Stimulated activated naive CD4-positive, alpha-beta T cell treated with Interleukin-2 at 50 U/mL for 16 hours (primary cell): ENCODE measurements around the gene BDKRB2.

ENCODE experiments used
- DNase-seq: peaks from one replicate; lab custom pipeline; 2025; lab: John Stamatoyannopoulos, UW

The BDKRB2 gene

GRCh38 chr14:96204151-96205058, at the start of gene BDKRB2:
TSS of gene BDKRB2 (plus strand) at chr14:96204839. CDS start at chr14:96237108, 32,269 bp downstream.
- DNase-seq = no peak

DNA sequence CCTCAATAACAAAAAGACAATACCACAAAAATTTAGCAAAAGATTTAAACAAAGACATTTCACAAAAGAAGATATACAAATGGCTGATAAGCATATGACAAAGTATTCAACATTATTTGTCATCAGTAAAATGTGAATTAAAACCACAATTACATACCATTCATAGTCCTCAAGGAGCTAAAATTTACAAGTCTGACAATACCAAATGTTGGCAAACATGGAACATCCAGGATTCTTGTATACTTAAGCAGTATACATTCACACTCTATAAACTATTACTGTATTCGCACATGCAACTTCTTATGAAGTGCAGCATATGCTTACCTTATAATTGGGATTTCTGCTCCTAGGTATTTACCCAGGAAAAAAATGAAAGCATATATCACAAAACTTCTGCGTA, 49.7 kb upstream of the BDKRB2 start:
- no peak for DNase-seq

DNA sequence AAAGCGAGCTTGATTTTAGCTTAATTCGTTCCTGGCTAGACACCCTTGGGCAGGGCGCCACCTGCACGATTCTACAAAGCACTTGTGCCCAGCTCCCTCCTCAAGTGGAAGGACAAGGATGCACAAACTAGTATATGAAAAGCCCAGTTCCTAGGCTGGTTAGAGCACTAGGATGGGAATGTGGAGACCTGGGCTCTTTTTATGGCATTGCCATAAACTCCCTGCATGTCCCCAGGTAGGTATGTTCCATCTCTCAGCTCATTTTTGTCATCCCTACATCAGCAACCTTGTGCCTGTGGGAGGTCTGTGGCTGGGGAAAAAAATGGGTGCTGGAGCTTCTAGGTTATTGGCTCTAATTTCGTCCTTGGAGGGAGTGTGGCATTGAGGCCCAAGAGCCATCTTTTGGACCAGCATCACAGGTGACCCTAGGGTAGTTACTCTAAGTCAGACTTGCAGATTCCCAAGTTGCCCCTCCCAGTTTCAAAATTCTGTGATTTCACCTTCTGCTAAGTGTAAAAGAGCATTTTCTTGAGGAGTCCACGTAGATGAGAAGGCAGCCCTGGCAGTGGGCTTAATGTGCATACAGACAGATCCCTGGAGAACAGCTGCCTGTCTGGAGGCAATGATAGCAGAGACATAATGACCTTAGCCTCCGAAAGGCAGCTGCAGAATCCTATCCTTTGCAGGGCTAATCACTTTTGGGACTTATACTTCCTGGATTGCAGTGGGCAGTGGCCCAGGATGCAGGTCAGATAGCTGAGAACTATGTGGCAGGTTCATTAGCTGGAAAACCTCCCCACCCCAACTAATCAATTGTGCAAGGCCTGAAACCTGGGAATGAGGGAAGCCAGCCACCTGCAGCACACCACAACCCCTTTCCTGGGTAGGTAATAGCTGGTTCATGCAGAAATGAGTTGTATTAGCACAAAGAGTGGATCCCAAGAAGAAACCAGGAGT, 47.6 kb upstream of the BDKRB2 start:
- no peak for DNase-seq

GRCh38 chr14:96158735-96159134, 45.9 kb upstream of the BDKRB2 start:
- no peak for DNase-seq

DNA sequence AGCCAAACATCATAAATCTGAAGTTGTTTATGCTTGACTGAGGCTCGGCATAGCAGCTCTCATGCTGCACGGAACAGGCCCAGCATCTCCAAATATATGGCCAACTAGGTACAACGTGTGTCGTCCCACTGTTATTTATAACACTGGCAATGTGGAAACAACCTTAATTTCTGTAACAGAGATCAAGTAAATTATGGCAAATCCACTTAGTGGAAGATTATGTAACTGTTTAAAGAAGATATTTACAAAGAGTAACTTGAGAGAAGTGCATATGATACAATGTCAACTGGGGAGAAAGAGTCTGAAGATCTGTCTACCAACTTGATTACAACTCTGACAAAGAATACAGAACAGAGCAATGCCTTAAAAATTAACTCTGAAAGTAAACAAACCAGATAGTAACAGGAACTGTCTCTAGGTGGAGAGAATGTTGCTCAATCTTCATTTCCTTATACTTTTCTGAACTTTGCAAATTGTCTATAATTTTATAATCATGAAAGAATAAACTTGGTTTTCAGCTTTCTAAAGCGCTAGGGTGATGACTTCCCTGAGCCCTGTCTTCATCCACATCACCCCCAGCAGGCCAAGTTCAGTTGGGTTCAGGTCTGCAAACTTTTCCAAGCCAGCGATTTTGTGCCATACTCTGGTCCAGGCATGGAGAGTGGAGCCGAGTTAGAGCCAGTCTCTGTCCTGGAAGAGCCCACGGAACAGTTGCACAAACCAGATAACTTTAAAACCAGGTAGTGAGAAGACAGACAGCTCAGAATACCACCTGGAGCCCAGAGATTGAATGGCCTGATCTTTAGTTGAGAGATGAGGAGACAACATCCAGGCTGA, 44.3 kb upstream of the BDKRB2 start:
- no peak for DNase-seq

DNA sequence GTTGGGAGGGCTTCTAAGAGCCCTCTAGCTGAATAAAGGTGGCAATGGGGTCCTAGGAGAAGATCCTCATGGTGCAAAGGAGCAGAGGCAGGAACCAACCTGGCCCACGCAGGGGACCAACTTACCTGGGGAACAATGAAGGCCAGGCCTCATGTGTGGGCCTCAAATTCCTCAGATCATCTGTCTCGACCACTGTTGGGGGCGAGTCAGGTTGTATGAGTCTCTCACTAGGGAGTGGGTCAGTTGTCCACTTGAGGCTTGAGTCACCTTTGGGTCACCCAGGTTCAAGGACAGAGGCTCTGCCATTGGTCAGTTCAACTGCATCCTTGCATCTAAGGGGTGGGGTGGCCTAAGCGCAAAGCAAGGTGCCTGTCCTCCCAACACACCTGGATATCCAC, 43.7 kb upstream of the BDKRB2 start:
- no peak for DNase-seq

- DNase-seq = no peak
Observed at GRCh38 chr14:96161636-96162035, 43.0 kb upstream of the BDKRB2 start.

GRCh38 chr14:96162265-96162664, 42.4 kb upstream of the BDKRB2 start:
- no peak for DNase-seq

DNA sequence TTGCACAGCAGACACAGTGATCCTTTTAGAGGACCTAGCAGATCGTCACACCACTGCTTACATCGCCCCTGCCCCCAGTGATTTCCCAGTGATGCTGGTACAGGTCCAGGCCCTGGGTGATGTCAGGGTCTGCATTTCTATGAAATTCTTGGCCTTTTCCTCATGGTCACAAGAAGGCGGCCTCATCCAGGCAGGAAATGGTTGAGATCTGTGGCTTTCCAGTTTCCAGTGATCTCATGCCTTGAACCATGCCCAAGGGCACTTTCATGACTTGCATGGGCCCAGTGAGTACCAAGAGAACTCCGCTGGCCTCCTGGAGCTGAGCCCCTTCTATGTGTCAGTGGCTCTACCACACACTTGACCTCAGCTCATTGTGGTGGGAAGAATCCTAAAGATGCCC, 41.9 kb upstream of the BDKRB2 start:
- no peak for DNase-seq

- DNase-seq = no peak
Observed at GRCh38 chr14:96164861-96165490, 39.7 kb upstream of the BDKRB2 start.

GRCh38 chr14:96165493-96166436, 38.9 kb upstream of the BDKRB2 start:
- DNase-seq = no peak

GRCh38 chr14:96166461-96167223, 38.0 kb upstream of the BDKRB2 start:
- DNase-seq = no peak

DNA sequence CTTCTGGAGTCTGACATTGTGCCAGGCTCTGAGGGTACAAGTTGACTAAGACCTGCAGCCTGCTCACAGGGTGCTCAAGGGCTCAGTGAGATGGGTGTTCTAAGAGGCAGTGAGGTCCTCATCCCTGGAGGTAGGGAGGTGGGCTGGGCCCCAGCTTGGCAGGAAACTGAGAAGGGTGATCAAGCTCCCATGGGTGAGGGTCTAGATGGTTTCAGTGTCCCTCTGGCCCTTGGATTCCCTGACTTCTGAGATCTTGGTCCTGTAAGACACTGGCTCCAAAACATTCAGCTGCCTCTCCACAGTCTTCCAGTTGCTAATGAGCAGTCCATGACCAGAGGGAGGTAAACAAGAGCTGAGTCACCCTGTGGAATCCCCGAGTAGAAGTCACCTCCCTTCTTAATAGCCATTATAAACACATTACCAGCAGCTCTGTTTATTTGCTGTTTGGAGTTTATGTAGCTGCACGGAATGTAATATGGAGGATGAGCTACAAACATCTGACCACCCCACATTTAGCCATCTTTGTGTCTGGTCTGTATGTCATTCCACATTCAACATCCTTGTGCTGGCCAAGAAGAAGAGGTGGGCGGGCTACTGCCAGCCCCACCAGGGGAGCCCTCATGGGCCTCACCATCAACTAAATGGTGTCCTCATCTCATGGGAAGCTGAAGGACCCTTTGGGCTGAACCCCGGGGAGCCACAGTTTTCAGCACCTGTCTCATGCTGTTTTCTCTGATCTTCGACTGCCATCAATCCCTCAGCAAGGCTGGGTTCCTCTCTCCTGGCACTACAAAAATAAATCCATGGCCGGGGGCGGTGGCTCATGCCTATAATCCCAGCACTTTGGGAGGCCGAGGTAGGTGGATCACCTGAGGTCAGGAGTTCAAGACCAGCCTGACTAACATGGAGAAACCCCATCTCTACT, 37.2 kb upstream of the BDKRB2 start:
- DNase-seq = no peak

GRCh38 chr14:96168581-96168980, 36.1 kb upstream of the BDKRB2 start:
- no peak for DNase-seq

DNA sequence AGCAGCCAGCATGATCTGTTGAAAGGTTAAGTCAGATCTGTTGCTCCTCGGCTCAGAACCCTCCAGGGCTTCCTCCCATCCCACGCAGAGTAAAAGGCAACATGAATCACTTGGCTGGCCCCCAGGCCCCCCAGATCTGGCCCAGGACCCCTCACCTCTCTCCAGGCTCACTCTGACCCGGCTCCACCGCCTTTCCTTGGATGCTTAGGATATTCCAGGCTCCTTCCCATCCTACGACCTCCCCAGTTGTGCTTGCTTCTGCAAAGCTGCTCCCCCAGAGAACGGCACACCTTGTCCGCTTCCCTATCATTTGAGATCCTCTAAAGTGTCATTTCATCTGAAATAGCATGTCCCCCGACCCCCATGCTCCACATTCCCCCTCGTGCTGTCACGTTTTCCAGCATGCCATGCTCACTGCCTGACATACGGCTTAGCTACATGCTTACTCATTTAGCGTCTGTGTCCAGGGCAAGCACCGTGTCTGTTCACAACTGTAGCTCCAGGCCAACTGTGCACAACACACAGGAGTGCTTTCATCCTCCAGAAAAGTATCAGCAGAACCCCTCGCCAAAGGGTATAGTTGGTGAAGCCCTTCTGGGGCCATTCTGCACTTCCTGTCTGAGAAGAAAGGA, 33.6 kb upstream of the BDKRB2 start:
- no peak for DNase-seq

- no peak for DNase-seq
Observed at GRCh38 chr14:96173636-96174475, 30.8 kb upstream of the BDKRB2 start.

DNA sequence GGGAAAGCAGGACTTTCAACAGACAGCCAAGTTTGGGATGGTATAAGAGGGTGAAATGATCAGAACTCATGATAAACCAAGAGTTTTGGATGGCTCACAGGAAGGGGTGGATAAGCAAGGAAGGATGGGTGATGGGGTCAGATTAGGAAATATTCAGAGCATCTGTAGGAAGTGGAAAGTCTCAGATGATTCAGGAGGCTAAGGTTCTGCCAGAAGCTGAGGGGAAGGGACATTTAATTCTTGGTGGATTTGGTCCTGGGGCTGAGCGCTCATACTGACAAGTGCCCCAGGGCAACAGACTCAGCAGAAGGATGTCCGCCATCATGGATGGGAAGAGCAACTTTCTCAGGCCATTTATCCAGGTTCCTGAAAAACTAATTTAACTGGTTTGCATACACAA, 28.4 kb upstream of the BDKRB2 start:
- no peak for DNase-seq
